PC-9 (cell line): ENCODE data around the gene DDX27. TPM values are rescaled to one million over a fixed set of nuclear protein-coding genes. Genes with fewer than 3 reads are reported as not detected.

ENCODE experiments used
- BruUV-seq: library from RNA; stranded (reverse); fragments of 400-500 nt; replicated peaks from 2 replicates; lab custom pipeline; 2021; lab: Mats Ljungman, UMichigan
- CTCF ChIA-PET: fragments of 300-600 bp; sonication (Branson Sonifier 250); formaldehyde crosslinking; loops from one replicate; lab custom pipeline; 2022; ENCODE audit warnings: antibody characterized with exemption; lab: Charles Lee
- POLR2A ChIA-PET: fragments of 300-600 bp; sonication (Branson Sonifier 250); formaldehyde crosslinking; loops from one replicate; lab custom pipeline; 2022; ENCODE audit warnings: antibody characterized with exemption; ENCODE audit not compliant: unreplicated experiment; lab: Charles Lee
- DNase-seq, 2 experiments: peaks; one replicate each; pipeline versions ENCODE4 v3.0.0 to v3.0.0-alpha.2; 2015 to 2022; ENCODE audit warnings: mixed read lengths in 1 of 2
- H2AFZ ChIP-seq: fragments of 200-600 bp; sonication (generic); 2 replicates; pipeline ENCODE4 v1.8.1; 2017; ENCODE audit warnings: antibody characterized with exemption
- H3F3A ChIP-seq: fragments of 200-600 bp; sonication (generic); 2 replicates; pipeline ENCODE4 v1.8.1; 2017; ENCODE audit warnings: antibody characterized with exemption, mild to moderate bottlenecking, low read depth; ENCODE audit not compliant: insufficient read depth
- H3K27ac ChIP-seq: fragments of 200-600 bp; sonication (generic); 2 replicates; pipeline ENCODE4 v1.6.1; 2016; ENCODE audit warnings: mixed run types
- H3K27me3 ChIP-seq: fragments of 200-600 bp; sonication (generic); 2 replicates; pipeline ENCODE4 v1.6.1; 2016; ENCODE audit warnings: low read depth, mixed run types; ENCODE audit not compliant: insufficient read depth
- H3K36me3 ChIP-seq: fragments of 200-600 bp; sonication (generic); 2 replicates; pipeline ENCODE4 v1.6.1; 2016; ENCODE audit warnings: low read depth, mixed run types
- H3K4me1 ChIP-seq: fragments of 200-600 bp; sonication (generic); replicated peaks from 2 replicates; pipeline ENCODE4 v1.6.1; 2016; ENCODE audit warnings: mixed run types; ENCODE audit not compliant: insufficient read depth
- H3K4me2 ChIP-seq: fragments of 200-600 bp; sonication (generic); 2 replicates; pipeline ENCODE4 v1.6.1; 2017; ENCODE audit warnings: mixed run types
- H3K4me3 ChIP-seq: fragments of 200-600 bp; sonication (generic); 2 replicates; pipeline ENCODE4 v1.6.1; 2016; ENCODE audit warnings: mixed run types
- H3K79me2 ChIP-seq: fragments of 200-600 bp; sonication (generic); 2 replicates; pipeline ENCODE4 v1.6.1; 2017; ENCODE audit warnings: low read depth, mixed run types
- H3K9me2 ChIP-seq: fragments of 200-600 bp; sonication (generic); 2 replicates; pipeline ENCODE4 v1.8.1; 2017; ENCODE audit warnings: mild to moderate bottlenecking; ENCODE audit not compliant: insufficient read depth
- H3K9me3 ChIP-seq: fragments of 200-600 bp; sonication (generic); 2 replicates; pipeline ENCODE4 v1.8.1; 2016; ENCODE audit warnings: low read depth; ENCODE audit not compliant: insufficient read depth
- H4K20me1 ChIP-seq: fragments of 200-600 bp; sonication (generic); 2 replicates; pipeline ENCODE4 v1.8.1; 2017; ENCODE audit not compliant: insufficient read depth
- CTCF ChIP-seq: fragments of 200-600 bp; sonication (generic); conservative IDR thresholded peaks from 2 replicates; pipeline ENCODE4 v1.6.1; 2017; ENCODE audit warnings: mixed run types, antibody characterized with exemption, mild to moderate bottlenecking, moderate library complexity
- EZH2 ChIP-seq: fragments of 200-600 bp; sonication (generic); IDR thresholded peaks from 2 replicates; pipeline ENCODE4 v1.8.0; 2017; ENCODE audit warnings: antibody characterized with exemption, low read depth
- intact Hi-C: fragments of 100-400 bp; cut with micrococcal nuclease; formaldehyde crosslinking; loops from one replicate; pipeline ENCODE4 v1.10.0; 2022; ENCODE audit not compliant: unreplicated experiment
- total RNA-seq: library from RNA; stranded (reverse); gene quantifications from 2 replicates; pipeline ENCODE4 v1.2.3, GENCODE V29; 2021

Gene DDX27
- total RNA-seq, 1 experiment from 2014 or later, result 64.4 TPM

GRCh38 chr20:49236301-49236700 is 17.1 kb downstream of the DDX27 start:
- Histone ChIP-seq H3K9me2 (no peaks in the 10 kb centered on the region), H3K27ac (no peak overlapping the region), H2AFZ (no peak overlapping the region), H3K9me3 (no peaks in the 10 kb centered on the region), H3K4me1 (no peaks in the 10 kb centered on the region), H3K36me3 (peaks cover 45% of the 10 kb centered on the region), H3F3A (no peaks in the 10 kb centered on the region; the same call in 1 of the 2 replicates), H3K4me2 (no peak overlapping the region), H4K20me1 (0 out of 2 replicates have a peak, but pooled peaks cover 4% of the 10 kb centered on the region), H3K79me2 (no peaks in the 10 kb centered on the region), H3K27me3 (no peaks in the 10 kb centered on the region), H3K4me3 (no peak overlapping the region)
- BruUV-seq, result no TSS peak
- CTCF ChIA-PET, result no interaction called here
- POLR2A ChIA-PET, result no interaction called here
- DNase-seq, result no peak
- intact Hi-C loops, result no loop called here
- TF ChIP-seq EZH2 (no peak), CTCF (no peak)

DNA sequence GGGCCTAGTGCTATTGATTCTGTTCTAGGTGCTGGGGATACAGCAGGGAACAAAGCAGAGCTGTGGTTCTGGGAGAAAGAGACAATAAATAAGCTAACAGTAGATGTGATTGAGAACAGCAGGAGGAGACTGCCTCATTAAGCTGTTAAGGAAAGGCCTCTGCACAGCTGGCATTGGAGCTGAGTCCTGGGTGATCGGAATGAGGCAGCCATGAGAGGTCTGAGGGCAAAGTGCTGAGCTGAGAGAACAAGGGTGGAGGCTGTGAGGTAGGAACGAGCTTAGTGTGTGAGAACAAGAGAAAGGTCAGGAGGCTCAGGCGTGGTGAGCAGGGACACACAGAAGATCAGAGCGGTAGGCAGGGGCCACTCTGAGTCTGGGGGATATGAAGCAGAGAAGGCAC is 18.3 kb downstream of the DDX27 start:
- Histone ChIP-seq H3K79me2 (no peaks in the 10 kb centered on the region), H3K27ac (no peak overlapping the region), H2AFZ (no peak overlapping the region), H4K20me1 (0 out of 2 replicates have a peak, but pooled peaks cover 4% of the 10 kb centered on the region), H3K4me2 (no peak overlapping the region), H3K36me3 (peaks cover 47% of the 10 kb centered on the region), H3K4me3 (no peak overlapping the region), H3K4me1 (no peaks in the 10 kb centered on the region), H3K9me2 (no peaks in the 10 kb centered on the region), H3K27me3 (no peaks in the 10 kb centered on the region), H3F3A (no peaks in the 10 kb centered on the region; the same call in 1 of the 2 replicates), H3K9me3 (no peaks in the 10 kb centered on the region)
- ChIA-PET POLR2A (no interaction called here), CTCF (no interaction called here)
- intact Hi-C loops, result no loop called here
- no peak for DNase-seq
- TF ChIP-seq EZH2, result no peak
- no peak for TF ChIP-seq CTCF
- no TSS peak for BruUV-seq

DNA sequence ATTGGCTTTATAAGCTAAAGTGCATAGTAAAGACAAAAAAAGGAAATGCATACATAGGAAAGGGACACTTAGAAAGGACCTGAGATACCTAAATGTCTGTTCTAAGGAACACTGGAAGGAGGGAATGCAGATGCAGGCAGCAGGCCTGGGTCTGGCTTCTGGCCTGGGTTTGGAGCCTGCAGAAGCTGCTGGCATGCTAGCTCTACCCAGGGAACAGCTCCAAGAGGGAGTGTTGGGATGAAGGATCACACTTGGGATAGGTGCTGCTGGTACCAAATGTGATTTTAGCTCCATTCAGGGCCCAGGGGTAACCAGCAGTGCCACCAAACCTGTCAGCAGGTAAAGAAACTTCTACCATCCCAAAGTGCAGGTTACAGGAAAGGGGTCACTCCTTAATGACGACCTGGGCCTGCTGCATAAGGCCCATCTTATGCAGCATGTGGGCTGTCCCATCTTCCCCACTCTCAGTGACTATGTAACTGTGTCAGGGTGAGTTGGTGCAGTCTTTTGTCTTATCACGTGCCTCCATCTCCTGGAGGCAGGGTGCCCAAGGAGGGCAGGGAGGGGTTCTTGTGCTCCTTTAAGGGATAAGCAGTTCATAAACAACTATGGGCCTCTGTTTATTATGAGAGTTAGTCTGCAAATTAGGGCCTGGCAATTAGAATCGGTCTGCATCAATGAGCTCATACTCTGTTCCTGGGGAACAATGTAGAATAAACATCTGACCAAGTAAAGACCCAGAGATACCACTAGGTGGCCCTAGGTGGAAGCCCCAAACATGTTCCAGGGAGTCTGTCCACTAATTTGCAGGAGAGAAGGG is 26.9 kb downstream of the DDX27 start:
- CTCF ChIA-PET, result interaction anchor here (0.5 to 2.2 kb wide), 12 partner anchors 17 to 572 kb away, joined by 3 to 12 read pairs (median 4); no protein-coding TSS in a partner anchor
- H3K4me3 ChIP-seq, result no peak overlapping the region
- no peaks in the 10 kb centered on the region for H3K4me1 ChIP-seq
- no peaks in the 10 kb centered on the region for H3K79me2 ChIP-seq
- no peak overlapping the region for H3K27ac ChIP-seq
- H3K9me3 ChIP-seq, result no peaks in the 10 kb centered on the region
- TF ChIP-seq CTCF (peak; percentile 82), EZH2 (no peak)
- H3F3A ChIP-seq, result peaks cover 61% of the 10 kb centered on the region
- no peaks in the 10 kb centered on the region for H3K27me3 ChIP-seq
- no TSS peak for BruUV-seq
- DNase-seq, result peak; percentile 39 to 52
- no peak overlapping the region for H3K4me2 ChIP-seq
- intact Hi-C loops, result loop anchor here (1.0 to 5.0 kb wide), 2 partner anchors 77 to 286 kb away; no protein-coding TSS in a partner anchor
- peaks cover 36% of the 10 kb centered on the region for H3K36me3 ChIP-seq
- H4K20me1 ChIP-seq, result peaks cover 26% of the 10 kb centered on the region
- no peaks in the 10 kb centered on the region for H3K9me2 ChIP-seq
- H2AFZ ChIP-seq, result no peak overlapping the region
- POLR2A ChIA-PET, result interaction anchor here (0.5 to 0.8 kb wide), 5 partner anchors 22 to 625 kb away, joined by 3 to 13 read pairs (median 6); no protein-coding TSS in a partner anchor
